ENCODE data around the gene WNT3.

WNT3 gene

DNA sequence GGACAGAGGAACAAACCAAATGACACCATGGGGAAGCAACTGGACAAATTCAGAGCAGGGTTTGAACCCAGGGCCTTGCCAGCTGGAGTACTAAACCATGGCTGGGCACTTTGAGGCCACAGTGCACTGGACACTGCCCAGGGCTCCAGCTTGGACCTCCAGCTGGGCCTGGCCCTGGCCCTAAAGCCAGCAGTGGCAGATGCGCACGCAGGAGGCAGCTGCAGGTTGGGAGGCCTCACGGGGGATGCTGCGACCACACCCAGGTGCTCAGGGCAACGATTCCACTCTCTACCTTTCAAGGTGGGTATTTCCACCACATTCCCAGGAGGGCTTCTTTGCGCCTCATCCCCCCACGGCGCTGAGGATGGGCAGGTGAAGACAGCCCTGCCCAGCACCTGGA is 28.9 kb downstream of the WNT3 start:
- no peak for DNase-seq (ENCODE audit: extremely low read depth in 1 of 2, low read depth in 1 of 2)

DNA sequence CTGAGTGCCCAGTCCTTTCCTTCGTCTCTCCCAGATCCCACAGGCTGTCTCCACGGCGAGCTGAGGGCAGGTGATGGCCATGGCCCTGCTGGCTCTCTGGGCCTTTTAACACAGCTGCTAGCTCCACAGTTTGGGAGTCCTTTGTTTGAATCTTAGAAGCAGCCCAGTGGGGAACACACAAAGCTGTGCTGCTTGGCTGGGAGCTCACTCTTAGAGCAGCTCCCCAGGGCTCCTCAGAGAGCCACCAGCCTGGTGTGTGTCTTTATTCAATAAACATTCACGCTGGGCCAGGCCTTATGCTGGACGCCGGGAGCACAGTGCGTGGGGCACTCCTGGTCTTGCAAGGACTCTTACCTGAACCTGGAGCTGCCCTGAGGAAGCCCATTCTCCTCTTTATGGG is 29.7 kb downstream of the WNT3 start:
- DNase-seq (ENCODE audit: extremely low read depth in 1 of 2, low read depth in 1 of 2) = no peak

DNA sequence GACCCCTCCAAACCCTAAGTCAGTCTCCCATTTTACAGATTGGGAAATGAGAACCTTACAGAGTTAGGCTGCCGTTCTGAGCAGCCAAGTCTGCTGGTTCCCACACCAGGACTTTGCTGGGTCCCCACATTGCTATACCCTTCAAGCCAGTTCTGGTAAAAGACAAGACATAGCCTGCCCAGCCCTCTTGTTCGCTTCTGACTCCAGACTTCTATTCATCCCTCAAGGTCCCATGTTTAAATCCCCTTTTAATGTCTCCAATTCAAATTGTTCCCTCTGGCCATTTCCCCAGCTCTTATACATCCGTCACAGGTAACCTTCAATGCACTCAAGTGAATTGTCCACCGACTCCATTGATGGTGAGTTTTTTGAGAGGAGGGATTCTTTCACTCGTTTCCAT is 30.2 kb downstream of the WNT3 start:
- DNase-seq (ENCODE audit: extremely low read depth in 1 of 2, low read depth in 1 of 2) = no peak

DNA sequence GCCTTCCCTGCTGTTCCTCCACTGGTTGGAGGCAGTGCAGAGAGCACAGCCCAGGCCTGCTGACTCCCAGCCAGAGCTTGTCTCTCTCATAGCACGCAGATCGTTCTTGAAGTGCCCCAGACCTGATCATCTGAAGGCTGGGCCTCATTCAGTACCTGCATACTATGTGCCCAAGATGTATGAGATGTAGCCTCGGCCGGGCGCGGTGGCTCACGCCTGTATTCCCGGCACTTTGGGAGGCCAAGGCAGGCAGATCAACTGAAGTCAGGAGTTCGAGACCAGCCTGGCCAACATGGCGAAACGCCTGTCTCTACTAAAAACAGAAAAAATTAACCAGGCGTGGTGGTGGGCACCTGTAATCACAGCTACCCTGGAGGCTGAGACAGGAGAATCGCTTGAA is 31.0 kb downstream of the WNT3 start:
- no peak for DNase-seq (ENCODE audit: extremely low read depth in 1 of 2, low read depth in 1 of 2)

DNA sequence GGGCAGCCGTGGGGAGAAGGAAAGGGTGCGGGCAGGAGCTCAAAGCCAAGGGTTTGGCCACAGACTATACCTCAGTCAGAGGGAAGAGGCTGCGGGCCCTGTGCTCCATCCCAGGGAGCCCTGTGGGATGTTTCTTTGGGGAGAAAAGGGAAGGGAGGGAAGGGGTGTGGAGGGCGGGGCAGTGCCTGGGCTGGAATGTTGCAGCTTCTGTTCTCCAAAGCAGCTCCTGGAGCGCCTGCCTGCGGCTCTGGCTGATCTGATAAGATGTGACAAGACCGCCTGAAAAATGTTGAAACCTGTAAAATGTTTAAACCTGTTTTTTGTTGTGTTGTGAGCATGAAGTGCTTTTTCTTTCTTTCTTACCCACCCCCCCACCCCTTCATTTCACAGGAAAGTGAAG is 32.8 kb downstream of the WNT3 start:
- no peak for DNase-seq (ENCODE audit: extremely low read depth in 1 of 2, low read depth in 1 of 2)

DNA sequence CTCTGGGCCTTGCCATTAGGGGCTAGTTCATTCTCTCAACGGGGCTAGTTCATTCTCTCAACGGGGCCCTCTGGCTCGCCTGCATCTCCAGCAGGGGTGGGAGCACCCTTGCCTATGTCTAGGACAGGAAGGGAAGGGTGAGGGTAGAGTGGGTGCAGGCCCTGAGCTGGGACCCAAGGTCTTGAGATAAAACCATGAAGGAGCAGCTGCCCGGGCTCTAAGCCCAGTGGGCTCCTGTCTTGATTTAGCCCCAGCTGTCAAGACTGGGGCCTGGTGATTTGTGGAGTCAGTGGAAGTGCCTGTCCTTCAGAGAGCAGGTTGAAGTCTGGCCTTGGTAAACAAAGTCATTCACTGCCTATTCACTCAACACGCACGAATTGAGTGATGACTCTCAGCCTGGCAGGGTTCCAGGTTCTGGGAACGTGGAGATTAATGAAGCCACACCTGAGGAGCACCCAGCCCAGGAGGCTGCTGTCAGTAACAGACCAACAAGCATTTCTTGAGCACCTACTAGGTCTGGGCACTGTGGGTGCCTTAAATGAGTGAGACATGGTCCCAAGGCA is 35.4 kb downstream of the WNT3 start:
- no peak for DNase-seq (ENCODE audit: extremely low read depth in 1 of 2, low read depth in 1 of 2)

DNA sequence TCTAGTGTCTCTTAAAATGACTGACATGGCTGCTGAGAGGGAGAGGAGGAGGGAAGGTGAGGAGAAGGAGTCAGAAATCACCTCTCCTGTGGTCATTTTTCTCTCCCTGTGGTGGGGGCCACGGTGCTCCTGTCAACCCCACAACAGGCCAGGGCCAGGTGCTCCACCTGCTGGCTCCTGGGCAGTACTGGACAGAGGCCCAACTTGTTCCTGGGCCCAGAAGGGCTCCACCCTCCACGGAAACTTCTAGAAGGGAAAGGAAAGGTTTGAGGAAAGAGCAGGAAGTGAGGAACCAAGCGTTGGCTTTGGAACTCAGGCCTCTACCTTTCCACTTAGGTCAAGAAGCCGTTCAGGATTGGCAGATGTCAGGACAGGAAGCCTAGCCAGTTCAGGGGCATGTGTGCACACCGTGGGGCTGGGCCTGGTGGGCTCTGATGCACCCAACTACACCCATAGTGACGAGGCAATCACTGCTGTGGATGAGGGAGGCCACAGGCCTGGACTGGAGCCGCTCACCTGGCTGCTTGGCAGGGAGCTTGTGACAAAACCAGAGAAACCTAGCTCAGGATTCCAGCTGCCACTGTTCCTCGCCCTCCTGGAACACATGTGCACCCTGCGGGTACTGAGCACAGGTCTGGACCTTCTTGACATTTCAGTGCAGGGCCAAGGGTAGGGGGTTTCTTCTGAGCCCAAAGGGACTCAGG is 36.1 kb downstream of the WNT3 start:
- no peak for DNase-seq (ENCODE audit: extremely low read depth in 1 of 2, low read depth in 1 of 2)

DNA sequence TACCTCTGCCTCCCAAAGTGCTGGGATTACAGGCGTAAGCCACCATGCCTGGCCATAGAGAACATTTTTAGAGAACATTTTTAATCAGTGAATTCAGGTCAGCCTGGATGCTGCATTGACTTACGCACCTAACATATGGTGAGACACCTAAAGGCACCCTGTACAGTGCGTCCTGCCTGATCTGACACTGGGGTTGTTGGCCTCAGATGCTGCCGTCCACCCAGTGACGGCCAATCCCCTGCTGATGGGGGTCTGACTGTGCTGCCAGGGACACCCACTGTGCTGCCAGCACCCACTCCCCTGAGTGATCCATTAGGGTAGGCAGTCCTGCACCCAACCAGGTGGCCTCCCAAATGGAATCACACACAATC is 38.5 kb downstream of the WNT3 start:
- DNase-seq (ENCODE audit: extremely low read depth in 1 of 2, low read depth in 1 of 2) = no peak

DNA sequence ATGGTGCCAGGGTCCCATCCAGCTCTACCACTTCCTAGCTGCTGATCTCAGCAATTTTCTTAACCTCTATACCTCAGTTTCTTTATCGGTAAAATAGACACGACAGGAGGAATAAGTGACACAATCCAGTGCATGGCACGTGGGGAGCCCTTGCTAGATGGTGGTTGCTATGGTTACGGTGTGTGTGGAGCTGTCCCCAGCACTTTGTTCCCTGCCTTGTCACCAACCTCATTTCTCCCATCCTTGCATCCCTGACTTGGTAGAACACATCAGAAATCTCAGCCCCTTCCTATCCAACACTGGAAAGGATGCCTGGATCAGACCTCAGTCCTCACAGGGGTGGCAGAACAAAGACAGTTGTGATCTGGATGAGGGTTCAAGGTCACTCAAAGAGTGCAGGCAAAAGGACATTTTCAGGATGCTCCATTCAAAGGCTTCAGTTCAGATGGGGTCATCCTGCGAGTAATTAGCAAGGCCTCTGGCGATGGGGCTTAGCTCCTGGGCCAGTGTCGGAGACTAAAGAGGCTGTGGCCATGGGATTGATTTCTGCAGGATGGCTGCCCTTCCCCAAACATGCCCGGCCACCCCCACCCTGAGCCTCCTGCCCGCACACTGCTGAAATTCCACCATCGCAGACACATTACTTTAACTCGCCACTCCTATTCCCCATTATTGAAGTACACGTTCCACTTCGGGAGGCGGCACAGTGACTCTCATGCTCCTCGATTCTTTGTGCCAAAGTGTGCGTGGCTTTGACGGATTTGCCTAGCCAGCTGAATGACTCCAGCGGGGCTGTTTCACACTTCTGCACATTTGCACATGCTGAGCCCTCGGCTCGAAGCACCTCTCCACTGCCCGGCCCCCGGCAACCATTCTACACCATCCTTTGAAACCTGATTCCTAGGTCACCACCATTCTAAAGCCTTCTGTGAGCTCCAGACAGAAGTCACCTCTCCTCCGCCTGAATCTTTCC is 40.3 kb downstream of the WNT3 start:
- DNase-seq (ENCODE audit: extremely low read depth in 1 of 2, low read depth in 1 of 2) = no peak

DNA sequence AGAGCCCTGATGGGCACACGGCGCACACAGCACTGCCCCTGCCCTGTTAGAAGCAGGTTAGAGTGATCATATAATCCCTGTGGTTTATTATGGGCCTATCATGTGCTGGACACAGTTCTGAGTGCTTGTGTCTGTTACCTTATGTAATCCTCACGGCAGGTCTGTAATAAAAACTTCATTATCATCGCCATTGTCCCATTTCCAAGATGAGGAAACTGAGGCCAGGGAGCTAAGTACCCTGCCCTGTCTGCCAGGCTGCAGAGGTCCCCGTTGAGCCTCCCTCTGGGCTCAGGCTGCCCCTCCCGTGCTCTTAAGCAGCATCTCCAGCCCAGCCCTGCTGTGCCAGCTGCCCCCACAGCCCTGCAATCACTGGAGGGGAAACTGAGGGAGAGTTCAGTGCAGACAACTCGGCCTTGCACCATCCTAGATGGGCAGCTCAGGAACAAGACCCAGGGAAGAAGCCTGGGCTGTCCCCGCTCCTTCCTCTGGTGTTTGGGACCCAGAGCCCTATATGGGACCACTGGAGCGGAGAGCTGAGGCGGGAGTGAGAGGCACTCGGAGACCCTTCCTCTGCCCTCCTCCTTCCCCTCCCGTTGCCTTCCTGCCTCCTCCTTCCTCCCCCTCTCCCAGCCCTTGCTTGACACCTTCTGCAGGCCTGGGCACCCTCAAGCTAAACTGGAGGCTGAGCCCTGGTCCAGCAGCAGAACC is 42.0 kb downstream of the WNT3 start:
- no peak for DNase-seq (ENCODE audit: extremely low read depth in 1 of 2, low read depth in 1 of 2)

DNA sequence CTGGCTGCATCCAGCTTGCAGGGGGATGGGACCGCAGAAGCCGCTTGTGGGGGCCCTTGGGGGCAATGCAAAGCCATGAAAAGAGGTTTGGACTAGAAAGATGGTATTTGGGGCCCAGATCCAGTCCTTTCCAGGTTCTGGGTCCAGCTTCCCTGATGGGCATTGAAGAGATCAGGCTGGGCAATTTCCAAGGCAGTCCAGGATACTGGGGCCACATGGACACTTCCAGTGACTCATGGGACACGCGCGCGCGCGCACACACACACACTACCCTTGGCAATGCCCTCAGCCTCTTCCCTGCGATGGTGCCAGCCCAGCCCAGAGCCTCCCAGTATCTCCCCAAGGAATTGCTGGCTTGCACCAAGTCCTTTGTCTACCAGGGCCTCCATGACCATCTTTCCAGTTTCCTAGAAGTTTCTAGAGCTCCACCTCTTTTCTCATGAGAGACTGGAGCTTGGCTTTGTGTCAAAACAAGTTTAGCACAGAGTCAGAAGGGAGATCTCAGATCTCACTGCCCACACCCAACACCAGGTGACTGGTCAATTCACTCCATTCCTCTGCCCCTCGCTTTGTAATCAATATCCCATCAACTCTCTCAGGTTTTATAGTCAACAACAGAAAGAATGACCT is 44.3 kb downstream of the WNT3 start:
- no peak for DNase-seq (ENCODE audit: extremely low read depth in 1 of 2, low read depth in 1 of 2)

DNA sequence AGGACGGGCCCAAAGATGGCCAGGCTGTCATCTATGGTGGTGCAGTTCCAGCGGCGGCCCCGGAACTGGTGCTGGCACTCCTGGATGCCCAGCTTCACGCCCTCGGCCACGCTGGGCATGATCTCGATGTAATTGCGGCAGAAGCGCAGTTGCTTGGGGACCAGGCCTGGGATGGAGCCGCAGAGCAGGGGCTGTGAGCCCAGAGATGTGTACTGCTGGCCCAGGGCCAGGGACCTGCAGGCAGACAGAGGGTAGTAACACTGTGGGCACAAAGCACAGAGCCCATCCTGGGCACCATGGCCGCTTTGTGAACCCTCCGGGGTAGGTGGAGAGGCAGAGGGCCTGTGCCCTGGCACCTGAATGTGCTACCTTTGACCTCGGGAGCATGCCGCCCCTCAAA is 44.8 kb downstream of the WNT3 start:
- no peak for DNase-seq (ENCODE audit: extremely low read depth in 1 of 2, low read depth in 1 of 2)

DNA sequence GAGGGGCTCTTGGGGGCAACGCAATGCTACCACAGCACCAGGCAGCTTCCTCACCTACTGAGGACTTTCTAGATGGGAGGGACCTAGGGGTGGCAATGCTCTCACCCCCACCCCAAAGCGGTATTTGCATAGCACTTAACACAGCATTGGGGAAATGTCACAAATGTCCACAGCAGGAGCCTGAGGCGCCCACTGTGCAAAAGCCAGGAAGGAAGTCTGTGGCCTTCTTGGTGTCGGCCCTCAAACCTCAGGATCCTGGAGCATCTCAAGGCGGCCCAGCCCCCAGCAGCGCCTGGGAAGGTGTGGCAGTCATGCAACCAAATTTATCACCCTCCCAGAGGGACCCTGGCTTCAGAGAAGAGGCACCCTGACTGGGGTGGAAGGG is 45.3 kb downstream of the WNT3 start:
- no peak for DNase-seq (ENCODE audit: extremely low read depth in 1 of 2, low read depth in 1 of 2)

DNA sequence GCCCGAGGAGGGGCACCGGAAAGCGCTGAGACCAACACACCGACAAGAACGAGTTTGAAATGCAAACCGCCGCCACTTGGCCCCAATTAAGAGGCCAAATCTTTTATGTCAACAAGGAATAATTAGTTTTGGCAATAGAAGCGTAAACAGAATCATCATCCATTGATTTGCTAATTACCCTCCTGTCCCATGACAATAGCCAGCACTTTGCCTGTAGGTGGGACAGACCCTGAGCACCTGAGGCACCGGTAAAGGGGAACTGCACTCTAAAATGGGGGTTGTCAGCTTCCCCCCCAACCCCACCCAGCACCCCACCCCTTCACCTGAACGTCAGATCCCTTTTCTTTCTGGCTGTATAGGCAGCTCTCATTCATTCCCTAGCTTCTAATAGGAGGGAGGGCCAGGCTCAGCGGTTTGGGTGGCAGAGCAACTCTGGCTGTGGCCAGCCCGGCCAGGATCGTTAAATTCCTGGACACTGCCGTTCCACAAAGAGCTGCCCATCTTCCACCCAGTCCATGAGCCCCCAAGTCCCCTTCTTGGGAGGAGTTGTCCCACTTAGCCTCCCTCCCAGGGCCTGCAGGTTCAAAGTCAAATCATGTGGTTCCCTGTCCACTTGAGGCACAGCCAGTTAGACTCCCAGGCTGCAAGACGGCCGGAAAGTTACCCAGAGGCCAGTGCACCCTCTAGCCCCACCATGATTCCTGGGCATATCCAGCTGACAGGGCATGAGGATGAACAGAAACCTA is 45.8 kb downstream of the WNT3 start:
- DNase-seq (ENCODE audit: extremely low read depth in 1 of 2, low read depth in 1 of 2) = no peak

DNA sequence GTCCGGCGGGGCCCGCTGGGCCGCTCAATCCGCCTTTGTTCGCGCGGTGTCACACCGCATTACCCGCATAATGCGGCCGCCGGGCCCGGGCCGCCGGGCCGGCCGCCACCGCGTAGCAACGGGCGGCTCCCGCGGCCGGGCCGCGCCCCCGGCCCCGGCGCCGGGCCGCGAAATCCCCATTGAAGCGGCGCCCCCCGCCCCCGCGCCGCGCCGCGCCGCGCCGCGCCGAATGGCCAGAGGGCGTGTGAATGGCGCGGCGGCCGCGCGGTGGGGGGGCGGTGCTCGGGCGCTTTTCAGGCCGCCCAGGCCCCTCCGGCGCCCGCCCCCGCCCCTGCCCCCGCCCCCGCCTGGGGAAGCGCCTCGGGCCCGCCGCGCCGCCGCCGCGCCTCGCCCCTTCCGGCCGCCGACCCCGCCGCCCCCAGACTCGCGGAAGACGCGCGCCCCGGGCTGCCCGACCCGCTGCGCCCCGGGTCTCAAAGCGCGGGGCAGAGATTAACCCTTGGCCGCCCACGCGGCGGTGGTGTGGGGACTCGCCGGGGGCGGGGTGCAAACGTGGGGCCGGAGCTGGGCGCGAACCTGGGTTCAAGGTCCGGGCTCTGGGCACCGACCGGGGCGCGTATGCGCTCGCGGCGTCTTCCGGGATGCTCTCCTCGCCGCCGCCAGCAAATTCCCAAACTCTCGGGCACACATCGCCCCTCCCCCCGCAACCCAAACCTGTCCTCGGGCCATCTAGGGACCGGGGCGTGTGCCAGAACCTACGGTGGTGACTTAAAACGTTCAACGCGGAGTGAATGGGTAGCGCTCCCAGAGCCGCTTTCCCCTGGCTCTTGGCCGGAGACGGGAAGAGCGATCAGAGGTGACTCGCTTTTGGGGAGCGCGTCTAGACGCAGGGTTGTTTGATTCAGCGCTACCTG is 46.7 kb downstream of the WNT3 start:
- no peak for DNase-seq (ENCODE audit: extremely low read depth in 1 of 2, low read depth in 1 of 2)

DNA sequence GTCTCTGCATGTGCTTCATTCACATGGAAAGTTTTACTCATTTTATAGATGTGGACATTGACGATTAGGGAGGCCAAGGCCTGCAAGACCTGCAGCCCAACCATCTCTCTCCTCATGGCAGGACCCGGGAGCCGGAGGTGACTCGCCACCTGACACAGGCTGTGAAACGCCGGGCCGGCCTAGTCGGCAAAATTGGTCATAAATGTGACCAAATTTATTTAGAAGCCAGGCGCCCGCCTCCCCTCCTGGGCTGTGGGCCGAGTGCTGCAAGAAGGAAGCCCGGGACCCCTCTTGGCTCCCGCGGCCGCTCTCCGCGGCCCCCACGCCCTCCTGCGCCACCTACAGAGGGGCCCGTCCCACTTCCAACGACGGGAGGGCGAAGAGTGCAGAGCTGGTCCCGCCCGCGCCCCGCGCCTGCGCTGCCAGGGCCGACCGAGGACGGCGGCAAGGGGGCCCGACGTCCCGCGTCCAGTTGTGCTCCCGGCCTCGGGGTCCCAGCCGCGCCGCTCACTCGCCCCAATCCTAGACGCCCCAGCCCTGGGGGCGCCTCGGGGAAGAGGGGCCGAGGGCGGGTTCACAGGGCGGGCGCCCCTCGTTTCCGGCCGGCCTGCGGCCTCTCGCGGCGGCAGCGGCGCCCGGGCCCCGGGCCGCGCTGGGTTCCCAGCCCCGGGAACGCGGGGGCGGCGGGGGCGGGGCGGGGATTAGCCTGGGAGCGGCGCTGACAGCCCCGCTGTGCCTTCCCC is 47.5 kb downstream of the WNT3 start:
- no peak for DNase-seq (ENCODE audit: extremely low read depth in 1 of 2, low read depth in 1 of 2)

DNA sequence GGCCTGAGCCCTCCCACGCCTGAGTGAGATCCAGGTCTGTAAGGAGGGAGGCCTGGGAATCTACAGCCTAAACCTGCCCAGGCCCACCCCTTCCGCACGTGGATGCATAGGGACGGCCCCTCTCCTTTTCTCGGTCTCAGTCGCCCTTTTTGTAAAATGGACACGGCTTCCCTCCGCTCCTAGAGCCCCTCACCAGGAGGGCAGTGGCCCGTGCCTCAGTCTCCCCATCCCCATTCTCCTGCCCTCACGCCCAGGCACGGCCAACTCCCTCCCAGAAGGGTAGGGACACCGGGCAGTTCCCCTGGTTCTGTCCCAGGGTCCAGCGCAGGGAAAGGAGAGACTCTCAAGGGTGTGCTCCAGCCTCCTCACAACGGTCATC is 48.1 kb downstream of the WNT3 start:
- DNase-seq (ENCODE audit: extremely low read depth in 1 of 2, low read depth in 1 of 2) = no peak

Data from stimulated activated CD8-positive, alpha-beta memory T cell treated with anti-CD3 and anti-CD28 coated beads, Interleukin-7, amount 100 ng/mL, for 48 hours (primary cell).